PC-9 (cell line): ENCODE measurements around the gene SPATA21. TPM values are rescaled to one million over a fixed set of nuclear protein-coding genes. Genes with fewer than 3 reads are reported as not detected.

ENCODE experiments used
- BruUV-seq: library from RNA; stranded (reverse); fragments of 400-500 nt; replicated peaks from 2 replicates; lab custom pipeline; 2021; lab: Mats Ljungman, UMichigan
- CTCF ChIA-PET: fragments of 300-600 bp; sonication (Branson Sonifier 250); formaldehyde crosslinking; loops from one replicate; lab custom pipeline; 2022; ENCODE audit warnings: antibody characterized with exemption; lab: Charles Lee
- POLR2A ChIA-PET: fragments of 300-600 bp; sonication (Branson Sonifier 250); formaldehyde crosslinking; loops from one replicate; lab custom pipeline; 2022; ENCODE audit warnings: antibody characterized with exemption; ENCODE audit not compliant: unreplicated experiment; lab: Charles Lee
- DNase-seq, 2 experiments: peaks; one replicate each; pipeline versions ENCODE4 v3.0.0 to v3.0.0-alpha.2; 2015 to 2022; ENCODE audit warnings: mixed read lengths in 1 of 2
- H2AFZ ChIP-seq: fragments of 200-600 bp; sonication (generic); 2 replicates; pipeline ENCODE4 v1.8.1; 2017; ENCODE audit warnings: antibody characterized with exemption
- H3F3A ChIP-seq: fragments of 200-600 bp; sonication (generic); 2 replicates; pipeline ENCODE4 v1.8.1; 2017; ENCODE audit warnings: antibody characterized with exemption, mild to moderate bottlenecking, low read depth; ENCODE audit not compliant: insufficient read depth
- H3K27ac ChIP-seq: fragments of 200-600 bp; sonication (generic); 2 replicates; pipeline ENCODE4 v1.6.1; 2016; ENCODE audit warnings: mixed run types
- H3K27me3 ChIP-seq: fragments of 200-600 bp; sonication (generic); 2 replicates; pipeline ENCODE4 v1.6.1; 2016; ENCODE audit warnings: low read depth, mixed run types; ENCODE audit not compliant: insufficient read depth
- H3K36me3 ChIP-seq: fragments of 200-600 bp; sonication (generic); 2 replicates; pipeline ENCODE4 v1.6.1; 2016; ENCODE audit warnings: low read depth, mixed run types
- H3K4me1 ChIP-seq: fragments of 200-600 bp; sonication (generic); replicated peaks from 2 replicates; pipeline ENCODE4 v1.6.1; 2016; ENCODE audit warnings: mixed run types; ENCODE audit not compliant: insufficient read depth
- H3K4me2 ChIP-seq: fragments of 200-600 bp; sonication (generic); 2 replicates; pipeline ENCODE4 v1.6.1; 2017; ENCODE audit warnings: mixed run types
- H3K4me3 ChIP-seq: fragments of 200-600 bp; sonication (generic); 2 replicates; pipeline ENCODE4 v1.6.1; 2016; ENCODE audit warnings: mixed run types
- H3K79me2 ChIP-seq: fragments of 200-600 bp; sonication (generic); 2 replicates; pipeline ENCODE4 v1.6.1; 2017; ENCODE audit warnings: low read depth, mixed run types
- H3K9me2 ChIP-seq: fragments of 200-600 bp; sonication (generic); 2 replicates; pipeline ENCODE4 v1.8.1; 2017; ENCODE audit warnings: mild to moderate bottlenecking; ENCODE audit not compliant: insufficient read depth
- H3K9me3 ChIP-seq: fragments of 200-600 bp; sonication (generic); 2 replicates; pipeline ENCODE4 v1.8.1; 2016; ENCODE audit warnings: low read depth; ENCODE audit not compliant: insufficient read depth
- H4K20me1 ChIP-seq: fragments of 200-600 bp; sonication (generic); 2 replicates; pipeline ENCODE4 v1.8.1; 2017; ENCODE audit not compliant: insufficient read depth
- CTCF ChIP-seq: fragments of 200-600 bp; sonication (generic); conservative IDR thresholded peaks from 2 replicates; pipeline ENCODE4 v1.6.1; 2017; ENCODE audit warnings: mixed run types, antibody characterized with exemption, mild to moderate bottlenecking, moderate library complexity
- EZH2 ChIP-seq: fragments of 200-600 bp; sonication (generic); IDR thresholded peaks from 2 replicates; pipeline ENCODE4 v1.8.0; 2017; ENCODE audit warnings: antibody characterized with exemption, low read depth
- intact Hi-C: fragments of 100-400 bp; cut with micrococcal nuclease; formaldehyde crosslinking; loops from one replicate; pipeline ENCODE4 v1.10.0; 2022; ENCODE audit not compliant: unreplicated experiment
- total RNA-seq: library from RNA; stranded (reverse); gene quantifications from 2 replicates; pipeline ENCODE4 v1.2.3, GENCODE V29; 2021

SPATA21 gene
- total RNA-seq, 1 experiment from 2014 or later: not detected

GRCh38 chr1:16413191-16413590 is 24.0 kb downstream of the SPATA21 start:
- H3F3A ChIP-seq: no peaks in the 10 kb centered on the region
- no peak overlapping the region for H3K4me2 ChIP-seq
- CTCF ChIA-PET: no interaction called here
- H3K27ac ChIP-seq: no peak overlapping the region
- H3K4me1 ChIP-seq: no peaks in the 10 kb centered on the region
- BruUV-seq: no TSS peak
- POLR2A ChIA-PET: no interaction called here
- DNase-seq: no peak
- H3K9me3 ChIP-seq: no peaks in the 10 kb centered on the region
- H3K36me3 ChIP-seq: no peaks in the 10 kb centered on the region
- H3K79me2 ChIP-seq: no peaks in the 10 kb centered on the region
- no peaks in the 10 kb centered on the region for H4K20me1 ChIP-seq
- intact Hi-C loops: no loop called here
- H3K9me2 ChIP-seq: no peaks in the 10 kb centered on the region
- no peaks in the 10 kb centered on the region for H3K27me3 ChIP-seq
- no peak overlapping the region for H3K4me3 ChIP-seq
- no peak overlapping the region for H2AFZ ChIP-seq
- TF ChIP-seq EZH2 (no peak), CTCF (no peak)

- POLR2A ChIA-PET: no interaction called here
- no TSS peak for BruUV-seq
- Histone ChIP-seq H3K9me2 (no peaks in the 10 kb centered on the region), H3K79me2 (no peaks in the 10 kb centered on the region), H3K27ac (no peak overlapping the region), H3K27me3 (no peaks in the 10 kb centered on the region), H3K4me3 (no peak overlapping the region), H3K4me2 (no peak overlapping the region), H3K4me1 (no peaks in the 10 kb centered on the region), H2AFZ (no peak overlapping the region), H3K9me3 (no peaks in the 10 kb centered on the region), H3K36me3 (no peaks in the 10 kb centered on the region), H3F3A (no peaks in the 10 kb centered on the region), H4K20me1 (no peaks in the 10 kb centered on the region)
- intact Hi-C loops: no loop called here
- no peak for DNase-seq
- CTCF ChIA-PET: no interaction called here
- TF ChIP-seq CTCF (no peak), EZH2 (no peak)
These were observed 26.4 kb downstream of the SPATA21 start for GRCh38 chr1:16410803-16411202.

GRCh38 chr1:16409536-16410152 is 27.6 kb downstream of the SPATA21 start:
- no peaks in the 10 kb centered on the region for H3K36me3 ChIP-seq
- no peaks in the 10 kb centered on the region for H3K79me2 ChIP-seq
- no peak overlapping the region for H3K4me2 ChIP-seq
- H3K4me3 ChIP-seq: no peak overlapping the region
- H4K20me1 ChIP-seq: no peaks in the 10 kb centered on the region
- intact Hi-C loops: no loop called here
- H3K4me1 ChIP-seq: no peaks in the 10 kb centered on the region
- no peaks in the 10 kb centered on the region for H3K27me3 ChIP-seq
- H2AFZ ChIP-seq: no peak overlapping the region
- H3K9me3 ChIP-seq: no peaks in the 10 kb centered on the region
- no peaks in the 10 kb centered on the region for H3F3A ChIP-seq
- TF ChIP-seq EZH2: no peak
- TF ChIP-seq CTCF: no peak
- no peaks in the 10 kb centered on the region for H3K9me2 ChIP-seq
- POLR2A ChIA-PET: no interaction called here
- BruUV-seq: no TSS peak
- no peak for DNase-seq
- CTCF ChIA-PET: no interaction called here
- H3K27ac ChIP-seq: no peak overlapping the region
